GM21723 (cell line): ENCODE measurements around the gene HLA-A.
"Not testable (repeated sequence)": the region's sequence is repeated elsewhere in the genome, so short reads cannot be mapped to it uniquely, and the experiment has no call there.

Experiments used
- ATAC-seq: cut with Tn5 transposase; IDR thresholded peaks from one replicate; pipeline ENCODE4 v1.9.1; 2021; ENCODE audit warnings: mild to moderate bottlenecking, moderate library complexity; ENCODE audit not compliant: unreplicated experiment

HLA-A gene

GRCh38 chr6:29942275-29943052 is at the start of gene HLA-A:
TSS of gene HLA-A (plus strand) at chr6:29942532. CDS start at chr6:29942554, 22 bp downstream.
- ATAC-seq, result peak; percentile 86

GRCh38 chr6:29892696-29893095 is 49.6 kb upstream of the HLA-A start:
- ATAC-seq, result no peak

GRCh38 chr6:29899281-29899680 is 43.1 kb upstream of the HLA-A start:
- ATAC-seq, result no peak

- ATAC-seq, result no peak
Measured at GRCh38 chr6:29905286-29905685, 37.0 kb upstream of the HLA-A start.

GRCh38 chr6:29907637-29908340 is 34.5 kb upstream of the HLA-A start:
- no peak for ATAC-seq

GRCh38 chr6:29908341-29908662 is 34.0 kb upstream of the HLA-A start:
- ATAC-seq, result no peak

- ATAC-seq, result no peak
Measured at GRCh38 chr6:29908710-29909109, 33.6 kb upstream of the HLA-A start.

GRCh38 chr6:29909985-29910384 is 32.3 kb upstream of the HLA-A start:
- ATAC-seq, result no peak

GRCh38 chr6:29912840-29913239 is 29.5 kb upstream of the HLA-A start:
- no peak for ATAC-seq

- ATAC-seq, result no peak
Measured at GRCh38 chr6:29916741-29917140, 25.6 kb upstream of the HLA-A start.

- ATAC-seq, result no peak
Measured at GRCh38 chr6:29917857-29918256, 24.5 kb upstream of the HLA-A start.

GRCh38 chr6:29919506-29920445 is 22.6 kb upstream of the HLA-A start:
- no peak for ATAC-seq

- ATAC-seq, result no peak
Measured at GRCh38 chr6:29924287-29924686, 18.0 kb upstream of the HLA-A start.

GRCh38 chr6:29924731-29925130 is 17.6 kb upstream of the HLA-A start:
- ATAC-seq, result no peak

GRCh38 chr6:29925321-29925720 is 17.0 kb upstream of the HLA-A start:
- ATAC-seq, result no peak

GRCh38 chr6:29925727-29926412 is 16.5 kb upstream of the HLA-A start:
- ATAC-seq, result peak; percentile 37

- ATAC-seq, result peak; percentile 78
Measured at GRCh38 chr6:29926413-29927274, 15.7 kb upstream of the HLA-A start.

GRCh38 chr6:29927275-29927569 is 15.1 kb upstream of the HLA-A start:
- ATAC-seq, result no peak

GRCh38 chr6:29927841-29928388 is 14.4 kb upstream of the HLA-A start:
- no peak for ATAC-seq

GRCh38 chr6:29930047-29930446 is 12.3 kb upstream of the HLA-A start:
- ATAC-seq, result not testable (repeated sequence)
